Parathyroid adenoma (tissue), 2 donors: Measurements from ENCODE around the gene ZNF165.
"Not testable (repeated sequence)": the region's sequence is repeated elsewhere in the genome, so short reads cannot be mapped to it uniquely, and the experiment has no call there.

ENCODE experiments used
- H2AFZ ChIP-seq: fragments of 300-600 bp; sonication (generic); one replicate; pipeline ENCODE4 v1.7.0; 2017; ENCODE audit warnings: antibody characterized with exemption, mild to moderate bottlenecking
- H3K27ac ChIP-seq: fragments of 300-600 bp; sonication (generic); one replicate; pipeline ENCODE4 v1.7.0; 2017
- H3K27me3 ChIP-seq: fragments of 300-600 bp; sonication (generic); one replicate; pipeline ENCODE4 v1.7.0; 2017; ENCODE audit warnings: low read length; ENCODE audit not compliant: control insufficient read depth, insufficient read depth
- H3K36me3 ChIP-seq: fragments of 300-600 bp; sonication (generic); one replicate; pipeline ENCODE4 v1.7.0; 2017; ENCODE audit warnings: low read length; ENCODE audit not compliant: control insufficient read depth, insufficient read depth
- H3K4me1 ChIP-seq: fragments of 300-600 bp; sonication (generic); one replicate; pipeline ENCODE4 v1.7.0; 2017; ENCODE audit warnings: control low read depth
- H3K4me2 ChIP-seq: fragments of 300-600 bp; sonication (generic); one replicate; pipeline ENCODE4 v1.7.0; 2017; ENCODE audit warnings: low read length
- H3K4me3 ChIP-seq: fragments of 300-600 bp; sonication (generic); one replicate; pipeline ENCODE4 v1.7.0; 2017; ENCODE audit warnings: low read depth, low read length
- H3K79me2 ChIP-seq: fragments of 300-600 bp; sonication (generic); one replicate; pipeline ENCODE4 v1.7.0; 2017; ENCODE audit warnings: control low read depth
- H3K9ac ChIP-seq: fragments of 300-600 bp; sonication (generic); one replicate; pipeline ENCODE4 v1.7.0; 2017; ENCODE audit warnings: mild to moderate bottlenecking
- H3K9me3 ChIP-seq: fragments of 300-600 bp; sonication (generic); one replicate; pipeline ENCODE4 v1.7.0; 2017; ENCODE audit warnings: low read length; ENCODE audit not compliant: control insufficient read depth
- CTCF ChIP-seq: fragments of 300-600 bp; sonication (generic); IDR thresholded peaks from one replicate; pipeline ENCODE4 v1.7.0; 2017; ENCODE audit warnings: antibody characterized with exemption, mild to moderate bottlenecking
- donor health status: primary hyperparathyroidism.

The ZNF165 gene

DNA sequence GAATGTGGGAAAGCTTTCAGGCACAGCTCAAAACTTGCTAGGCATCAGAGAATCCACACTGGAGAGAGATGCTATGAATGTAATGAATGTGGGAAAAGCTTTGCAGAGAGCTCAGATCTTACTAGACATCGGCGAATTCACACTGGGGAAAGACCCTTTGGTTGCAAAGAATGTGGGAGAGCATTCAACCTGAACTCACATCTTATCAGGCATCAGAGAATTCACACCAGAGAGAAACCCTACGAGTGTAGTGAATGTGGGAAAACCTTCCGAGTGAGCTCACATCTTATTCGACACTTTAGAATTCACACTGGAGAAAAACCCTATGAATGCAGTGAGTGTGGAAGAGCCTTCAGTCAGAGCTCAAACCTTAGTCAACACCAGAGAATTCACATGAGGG lies 8.7 kb downstream of the ZNF165 start:
- no peak overlapping the region for H3K9ac ChIP-seq
- no peak overlapping the region for H2AFZ ChIP-seq
- H3K27me3 ChIP-seq: no peaks in the 10 kb centered on the region
- TF ChIP-seq CTCF: no peak
- H3K4me1 ChIP-seq: no peaks in the 10 kb centered on the region
- H3K27ac ChIP-seq: no peak overlapping the region
- peaks cover 12% of the 10 kb centered on the region for H3K36me3 ChIP-seq
- H3K4me2 ChIP-seq: no peak overlapping the region
- H3K4me3 ChIP-seq: no peak overlapping the region
- no peaks in the 10 kb centered on the region for H3K79me2 ChIP-seq
- peaks cover 4% of the 10 kb centered on the region for H3K9me3 ChIP-seq

DNA sequence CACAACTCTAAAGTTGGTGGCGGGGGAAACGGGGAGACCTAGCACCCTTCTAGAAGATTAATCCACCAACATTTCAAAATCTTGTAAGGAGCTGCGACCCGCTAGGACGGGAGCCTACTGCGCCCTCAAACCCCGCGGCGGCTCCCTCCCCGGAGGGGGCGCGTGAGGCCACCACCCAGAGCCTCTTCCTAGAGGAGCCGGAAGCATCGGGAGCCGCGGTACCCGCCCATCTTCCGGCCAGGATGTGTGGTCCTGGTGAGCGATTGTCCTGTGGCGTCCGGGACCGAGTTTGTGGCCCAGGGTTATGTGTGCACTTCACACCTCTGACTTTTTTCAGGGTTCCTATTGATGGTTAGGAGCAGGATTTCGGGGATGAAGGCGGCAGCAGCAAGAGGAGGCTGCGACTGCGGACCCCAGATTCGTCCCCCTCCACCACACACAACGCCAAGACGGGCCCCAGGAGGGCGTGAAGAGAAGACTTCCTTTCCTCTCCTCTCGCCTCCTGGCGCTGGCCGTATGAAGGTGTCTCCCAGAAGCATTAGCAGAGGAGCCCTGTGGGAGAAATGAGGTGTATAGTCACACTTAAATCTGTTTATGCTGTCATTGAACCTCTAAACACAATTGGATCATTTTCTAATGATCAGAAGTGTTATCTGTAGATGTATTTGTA lies 10.7 kb downstream of the ZNF165 start:
- no peak overlapping the region for H3K4me2 ChIP-seq
- no peaks in the 10 kb centered on the region for H3K27me3 ChIP-seq
- no peak for TF ChIP-seq CTCF
- H2AFZ ChIP-seq: no peak overlapping the region
- H3K9me3 ChIP-seq: peaks cover 4% of the 10 kb centered on the region
- no peak overlapping the region for H3K9ac ChIP-seq
- H3K4me1 ChIP-seq: no peaks in the 10 kb centered on the region
- no peaks in the 10 kb centered on the region for H3K79me2 ChIP-seq
- peaks cover 12% of the 10 kb centered on the region for H3K36me3 ChIP-seq
- no peak overlapping the region for H3K4me3 ChIP-seq
- H3K27ac ChIP-seq: no peak overlapping the region

DNA sequence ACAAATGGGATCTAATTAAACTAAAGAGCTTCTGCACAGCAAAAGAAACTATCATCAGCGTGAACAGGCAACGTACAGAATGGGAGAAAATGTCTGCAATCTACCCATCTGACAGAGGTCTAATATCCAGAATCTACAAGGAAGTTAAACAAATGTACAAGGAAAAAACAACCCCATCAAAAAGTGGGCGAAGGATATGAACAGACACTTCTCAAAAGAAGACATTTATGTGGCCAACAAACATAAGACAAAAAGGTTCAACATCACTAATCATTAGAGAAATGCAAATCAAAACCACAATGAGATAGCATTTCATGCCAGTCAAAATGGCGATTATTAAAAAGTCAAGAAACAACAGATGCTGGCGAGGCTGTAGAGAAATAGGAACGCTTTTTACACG lies 21.9 kb downstream of the ZNF165 start:
- not testable (repeated sequence) for H3K9me3 ChIP-seq, H3K27me3 ChIP-seq, H3K4me1 ChIP-seq, H3K4me2 ChIP-seq, H2AFZ ChIP-seq, H3K79me2 ChIP-seq, H3K27ac ChIP-seq, H3K9ac ChIP-seq, H3K36me3 ChIP-seq, H3K4me3 ChIP-seq

- not testable (repeated sequence) for H3K79me2 ChIP-seq, H3K27ac ChIP-seq, H3K9ac ChIP-seq, H3K4me3 ChIP-seq, H3K4me1 ChIP-seq, H3K9me3 ChIP-seq, H3K27me3 ChIP-seq, H3K36me3 ChIP-seq, H2AFZ ChIP-seq, H3K4me2 ChIP-seq
Measured at GRCh38 chr6:28102699-28103098, 22.3 kb downstream of the ZNF165 start.

GRCh38 chr6:28104392-28105244 lies 24.2 kb downstream of the ZNF165 start:
- Histone ChIP-seq H3K9ac (peak overlapping the region; percentile 78), H3K4me3 (peak overlapping the region; percentile 75), H3K27me3 (no peaks in the 10 kb centered on the region), H3K4me1 (peaks cover 10% of the 10 kb centered on the region), H3K4me2 (peak overlapping the region; percentile 73), H3K9me3 (no peaks in the 10 kb centered on the region), H2AFZ (peak overlapping the region; percentile 99), H3K36me3 (no peaks in the 10 kb centered on the region), H3K79me2 (no peaks in the 10 kb centered on the region), H3K27ac (peak overlapping the region; percentile 91)
- peak; percentile 82 for TF ChIP-seq CTCF
